ENCODE results near the gene CALHM3.

CALHM3 gene

DNA sequence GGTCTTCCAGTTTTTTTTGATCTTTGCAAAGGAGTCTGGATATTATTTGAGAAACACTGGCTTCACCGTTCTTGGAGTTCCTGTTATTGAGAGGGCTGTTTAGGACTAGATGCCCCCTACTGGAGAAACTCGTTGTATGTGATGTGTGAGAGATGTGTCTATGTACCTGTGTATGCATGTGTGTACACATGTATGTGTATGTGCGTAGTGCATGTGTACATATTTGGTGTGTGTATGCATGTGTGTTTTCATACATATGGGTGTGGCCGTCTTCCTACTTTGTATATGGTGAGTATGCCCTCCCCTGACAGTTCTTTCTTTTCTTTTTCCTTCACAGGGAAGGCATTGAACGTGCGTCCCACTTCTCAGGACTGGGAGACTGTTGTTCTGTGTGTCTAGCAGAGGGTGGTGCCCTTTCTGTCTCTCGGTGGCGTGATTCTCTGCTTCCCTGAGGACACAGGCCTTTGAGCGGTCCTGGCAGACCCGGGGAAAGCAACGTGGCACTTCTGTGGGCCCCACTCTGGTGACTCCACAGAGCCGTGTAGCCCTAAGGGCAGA is 3.0 kb upstream of the CALHM3 start:
- intact Hi-C loops (cut with DNase I) = no loop called here
- no peak for DNase-seq

DNA sequence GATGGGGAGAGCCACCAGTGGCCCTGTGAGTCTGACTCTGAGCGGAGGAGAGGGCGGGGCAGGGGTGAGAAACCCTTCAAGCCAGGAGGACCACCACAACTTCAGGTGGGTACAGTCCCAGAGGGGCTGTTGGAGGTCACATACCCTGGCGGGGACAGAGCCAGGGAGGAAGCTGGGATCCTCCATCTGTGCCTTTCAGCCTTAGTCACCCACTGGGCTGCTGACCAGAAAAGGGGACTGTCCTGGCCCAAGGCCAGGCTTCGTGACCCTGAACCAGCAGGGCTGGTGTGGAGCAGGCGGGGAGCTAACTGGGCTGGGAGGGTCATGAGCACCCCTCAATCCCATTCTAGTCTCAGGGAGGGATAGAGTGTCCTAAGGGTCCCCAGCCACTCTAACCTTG is 1.5 kb upstream of the CALHM3 start:
- no peak for DNase-seq
- intact Hi-C loops (cut with DNase I) = no loop called here

DNA sequence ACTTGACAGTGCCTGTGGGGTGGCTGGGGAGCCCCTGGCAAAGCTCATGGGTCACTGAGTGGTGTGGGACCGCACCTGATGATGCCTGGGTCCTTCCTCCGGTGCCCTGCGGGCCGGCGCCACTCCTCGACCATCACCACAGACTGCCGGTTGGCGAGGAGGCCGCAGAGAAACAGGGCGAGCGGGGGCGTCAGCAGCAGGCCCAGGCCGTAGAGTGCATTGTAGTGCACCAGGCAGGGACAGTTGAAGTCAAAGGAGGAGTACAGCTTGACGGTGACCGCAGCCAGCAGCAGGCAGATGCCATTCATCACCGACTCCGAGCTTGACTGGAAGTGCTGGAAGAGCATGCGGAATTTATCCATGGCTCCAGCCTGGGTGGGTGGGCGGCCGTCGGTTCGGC is 369 bp downstream of the CALHM3 start:
- no peak for DNase-seq
- intact Hi-C loops (cut with DNase I) = no loop called here

DNA sequence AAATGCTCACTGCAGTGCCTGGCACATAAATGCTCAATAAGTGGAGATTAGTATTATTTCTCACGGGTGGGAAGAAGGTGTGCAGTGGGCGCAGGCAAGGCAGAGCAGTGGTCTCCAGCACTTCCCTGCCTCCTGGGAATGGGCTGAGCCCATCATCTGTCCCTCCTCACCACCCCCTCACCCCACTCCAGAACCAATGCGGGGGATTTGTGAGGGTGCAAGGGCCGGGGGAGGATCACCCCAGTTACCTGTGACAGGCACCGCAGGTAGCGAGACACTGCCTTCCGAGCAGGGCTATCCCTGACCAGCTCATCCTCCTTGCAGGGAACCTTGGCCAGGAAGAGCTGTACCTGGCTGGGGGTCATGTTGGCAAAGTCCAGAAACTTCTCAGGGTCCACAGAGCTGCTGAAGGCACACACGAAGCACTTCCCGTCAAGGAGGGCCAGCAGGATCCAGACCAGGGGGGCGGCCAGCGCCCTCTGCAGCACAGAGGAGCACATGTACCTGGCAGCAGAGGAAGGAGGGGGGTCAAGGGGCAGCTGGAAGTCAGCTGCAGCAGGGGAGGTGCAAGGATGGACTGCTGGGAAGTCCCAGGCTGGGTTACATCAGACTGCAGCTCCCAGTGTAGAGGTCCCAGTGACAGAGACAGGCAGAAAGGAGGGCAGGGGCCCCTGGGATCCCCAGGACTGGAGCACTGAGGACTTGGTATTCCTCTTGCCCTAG is 2.8 kb downstream of the CALHM3 start:
- DNase-seq = no peak
- intact Hi-C loops (cut with DNase I) = no loop called here

DNA sequence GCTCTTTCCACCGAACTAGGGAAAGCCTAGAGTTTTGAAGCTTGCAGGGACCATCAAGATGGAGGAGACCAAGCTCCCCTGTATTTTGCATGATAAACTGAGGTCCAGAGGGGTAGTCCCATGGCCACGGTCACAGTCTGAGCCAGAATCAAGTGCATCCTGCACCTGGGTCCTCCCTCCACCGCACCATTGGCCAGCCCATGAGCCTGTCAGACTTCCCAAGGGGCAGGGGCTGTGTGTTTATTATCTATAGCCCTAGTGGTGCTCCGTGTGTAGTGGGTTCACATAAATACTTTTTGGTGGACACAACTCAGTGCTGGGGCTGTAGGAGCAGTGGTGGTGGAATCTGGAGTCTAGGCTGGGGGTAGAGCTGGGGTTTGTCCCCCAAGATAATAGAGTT is 3.6 kb downstream of the CALHM3 start:
- DNase-seq = no peak
- intact Hi-C loops (cut with DNase I) = no loop called here

DNA sequence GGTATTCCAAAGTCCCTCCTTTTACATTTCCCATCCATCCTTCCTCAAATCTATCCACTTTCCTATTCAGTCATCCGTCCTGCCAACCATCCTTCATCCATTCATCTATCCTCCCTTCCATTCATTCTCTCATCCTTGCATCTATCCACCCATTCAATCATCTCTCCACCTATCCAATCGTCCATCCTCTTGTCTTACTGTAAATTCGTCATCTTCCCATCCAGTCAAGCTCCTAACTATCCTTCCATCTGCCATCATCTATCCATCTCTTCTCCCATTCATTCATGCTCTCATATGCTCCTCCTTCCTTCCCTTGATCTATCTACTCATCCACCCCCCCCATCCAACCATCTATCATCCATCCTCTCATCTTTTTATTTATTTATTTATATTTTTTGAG is 5.0 kb downstream of the CALHM3 start:
- no peak for DNase-seq
- intact Hi-C loops (cut with DNase I) = no loop called here

DNA sequence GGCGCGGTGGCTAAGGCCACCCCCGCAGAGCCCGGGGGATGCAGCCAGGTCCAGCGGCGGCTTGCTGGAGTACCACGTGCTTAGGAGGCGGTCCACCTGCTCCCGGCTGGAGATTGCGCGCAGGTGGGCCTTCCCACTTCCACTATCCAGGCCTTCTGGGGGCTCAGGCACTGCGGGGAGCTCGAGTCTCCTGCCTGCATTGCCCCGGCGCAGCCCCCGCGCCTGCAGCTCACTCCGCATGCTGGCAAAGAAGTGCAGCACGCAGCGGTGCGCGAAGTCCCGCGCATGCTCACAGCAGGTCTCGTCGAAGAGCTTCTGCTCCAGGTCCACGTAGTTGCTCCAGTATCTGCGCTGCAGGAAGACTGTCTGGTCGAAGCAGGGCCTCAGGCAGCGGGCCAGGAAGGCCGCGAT is 5.8 kb downstream of the CALHM3 start:
- intact Hi-C loops (cut with DNase I) = no loop called here
- no peak for DNase-seq

DNA sequence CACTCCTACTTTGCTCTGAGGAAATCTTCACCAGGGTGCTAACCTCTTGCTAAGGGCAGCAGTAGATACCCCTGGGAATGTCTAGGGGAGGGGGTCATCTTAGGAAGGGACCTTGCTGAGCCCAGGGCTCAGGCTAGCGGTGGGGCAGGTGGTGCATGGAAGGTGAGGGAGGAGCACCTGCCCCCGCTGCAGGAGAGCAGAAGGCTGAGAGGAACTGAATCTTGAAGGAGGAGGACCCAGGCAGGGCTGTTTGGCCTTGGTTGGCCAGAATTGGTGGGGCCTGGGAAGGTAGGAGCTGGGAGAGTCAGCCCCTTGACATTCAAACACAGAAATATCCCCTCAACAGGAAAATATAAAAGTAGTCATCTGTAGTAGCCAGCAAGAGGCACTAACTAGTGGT is 7.0 kb downstream of the CALHM3 start:
- intact Hi-C loops (cut with DNase I) = no loop called here
- DNase-seq = no peak

DNA sequence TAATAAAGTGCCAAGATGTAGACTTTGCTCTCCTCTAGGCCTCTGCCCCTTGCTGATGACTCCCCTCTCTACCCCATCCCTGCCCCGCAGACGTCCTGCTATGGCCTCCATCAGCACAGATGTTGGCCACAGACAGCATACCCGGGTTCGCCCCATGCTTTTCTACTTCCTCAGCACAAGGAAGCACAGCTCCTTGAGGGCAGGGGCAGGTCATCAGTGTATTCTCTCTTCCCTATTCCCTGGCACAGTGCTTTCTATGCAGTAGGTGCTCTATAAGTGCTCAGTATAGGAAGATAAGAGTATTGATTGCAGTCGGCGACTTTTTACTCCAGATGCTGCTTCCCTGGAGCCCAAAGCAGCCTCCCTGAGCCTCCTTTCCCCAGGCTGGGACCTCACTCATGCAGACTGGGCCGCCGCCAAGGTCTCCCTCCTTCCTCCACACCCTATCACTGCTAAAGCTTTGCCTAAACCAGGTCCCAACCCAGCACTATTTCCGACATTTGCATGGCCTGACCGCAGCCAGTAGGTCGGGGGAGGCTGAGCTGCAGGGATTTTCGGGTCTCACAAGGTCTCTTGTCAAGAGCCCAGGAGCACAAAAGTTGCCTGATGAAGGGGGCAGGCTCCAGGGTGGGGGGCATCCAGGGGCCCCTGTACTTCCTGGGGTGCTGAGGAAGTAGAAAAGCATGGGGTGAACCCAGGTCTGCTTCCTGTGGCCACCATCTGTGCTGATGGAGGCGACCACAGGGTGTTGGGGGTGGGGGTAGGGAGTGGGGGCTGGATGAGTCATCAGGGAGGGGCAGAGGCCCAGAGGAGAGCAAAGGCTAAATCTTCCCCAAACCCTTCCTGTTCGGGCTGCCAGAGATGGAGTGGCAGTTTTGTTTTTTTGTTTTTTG is 8.0 kb downstream of the CALHM3 start:
- intact Hi-C loops (cut with DNase I) = no loop called here
- DNase-seq = no peak

DNA sequence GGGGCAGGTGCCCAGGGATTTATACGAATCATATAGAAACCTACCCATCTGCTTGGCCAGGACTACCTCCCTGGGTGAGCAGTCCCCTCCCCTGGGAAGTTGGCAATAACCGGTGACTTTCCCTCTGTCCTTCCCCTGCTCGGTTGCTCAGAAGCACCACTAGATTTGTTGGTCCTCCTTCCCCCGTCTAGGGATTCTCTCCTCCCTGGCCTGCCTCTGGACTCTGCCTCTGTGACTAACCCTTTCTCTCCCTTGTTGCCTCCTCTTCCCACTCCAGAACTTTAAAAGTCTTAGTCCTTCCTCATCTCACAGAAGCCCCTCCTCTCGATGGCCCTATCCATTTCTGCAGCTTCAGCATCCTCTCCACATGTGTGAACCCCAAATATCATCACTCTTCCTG is 9.8 kb downstream of the CALHM3 start:
- no peak for DNase-seq
- intact Hi-C loops (cut with DNase I) = no loop called here

DNA sequence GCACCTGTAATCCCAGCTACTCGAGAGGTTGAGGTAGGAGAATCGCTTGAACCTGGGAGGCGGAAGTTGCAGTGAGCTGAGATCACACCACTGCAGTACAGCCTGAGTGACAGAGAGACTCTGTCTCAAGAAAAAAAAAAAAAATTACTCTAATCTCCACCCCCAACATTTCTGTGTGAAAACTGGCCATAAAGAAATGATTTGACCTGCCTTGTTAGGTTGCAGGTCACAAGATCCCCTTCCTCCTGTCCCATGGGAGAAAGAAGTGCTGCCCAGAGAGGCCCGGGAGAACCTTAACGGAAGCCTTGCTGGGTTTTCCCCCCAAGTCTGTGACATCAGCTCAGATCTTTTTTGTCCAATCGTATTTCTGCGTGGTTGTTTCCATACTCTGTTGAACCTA is 11.6 kb downstream of the CALHM3 start:
- DNase-seq = no peak
- intact Hi-C loops (cut with DNase I) = no loop called here

DNA sequence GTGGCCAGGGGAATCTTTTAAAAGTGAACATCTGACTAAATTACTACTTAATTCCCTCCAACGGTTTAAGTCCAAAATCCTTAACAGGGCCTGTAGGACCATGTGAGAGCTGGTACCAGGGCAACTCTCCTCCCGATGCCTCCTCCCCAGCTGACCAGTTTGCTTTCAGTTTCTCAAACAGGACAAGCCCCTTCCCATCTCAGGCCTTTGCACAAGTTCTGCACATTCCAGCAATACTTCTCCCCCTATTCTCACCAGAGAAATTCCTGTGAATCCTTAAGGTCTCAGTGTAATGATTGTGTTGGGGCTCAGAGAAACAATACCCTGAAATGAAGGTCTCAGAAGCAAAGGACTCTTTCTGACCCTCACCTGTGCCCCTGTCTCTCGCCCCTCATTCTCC is 12.3 kb downstream of the CALHM3 start:
- intact Hi-C loops (cut with DNase I) = no loop called here
- no peak for DNase-seq

DNA sequence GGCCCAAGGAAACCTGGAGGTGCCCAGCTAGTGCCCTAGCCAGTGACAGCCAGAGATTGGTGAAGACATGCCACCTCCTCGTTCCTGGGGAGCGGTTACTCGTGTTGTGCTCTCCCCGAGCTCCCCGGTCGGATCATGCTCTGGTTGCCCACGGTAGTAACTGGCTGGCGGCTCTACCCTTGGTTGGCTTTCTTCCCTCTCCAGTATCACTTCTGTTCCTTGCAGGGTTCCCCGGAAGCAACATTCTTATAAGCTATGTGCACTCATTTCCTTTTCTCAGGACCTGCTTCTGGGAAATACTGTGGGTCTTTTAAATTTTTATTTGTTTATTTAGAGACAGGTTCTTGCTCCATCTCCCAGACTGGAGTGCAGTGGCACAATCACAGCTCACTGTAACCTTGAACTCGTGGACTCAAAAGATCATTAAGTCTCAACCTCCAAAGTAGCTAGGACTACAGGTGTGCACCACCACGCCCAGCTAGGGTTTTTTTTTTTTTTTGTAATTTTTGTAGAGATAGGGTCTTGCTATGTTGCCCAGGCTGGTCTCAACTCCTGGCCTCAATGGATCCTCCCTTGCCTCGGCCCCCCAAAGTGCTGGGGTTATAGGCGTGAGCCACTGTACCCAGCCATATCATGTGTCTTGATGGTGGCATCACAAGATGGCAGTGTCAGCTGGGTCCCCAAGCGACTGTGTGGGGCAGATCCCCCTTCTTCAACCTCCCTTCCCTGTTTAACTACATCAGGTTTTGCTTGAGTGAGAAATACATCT is 13.4 kb downstream of the CALHM3 start:
- intact Hi-C loops (cut with DNase I) = no loop called here
- DNase-seq = peak in 4 of 42 donors; percentile 8 to 48 (median 26)

DNA sequence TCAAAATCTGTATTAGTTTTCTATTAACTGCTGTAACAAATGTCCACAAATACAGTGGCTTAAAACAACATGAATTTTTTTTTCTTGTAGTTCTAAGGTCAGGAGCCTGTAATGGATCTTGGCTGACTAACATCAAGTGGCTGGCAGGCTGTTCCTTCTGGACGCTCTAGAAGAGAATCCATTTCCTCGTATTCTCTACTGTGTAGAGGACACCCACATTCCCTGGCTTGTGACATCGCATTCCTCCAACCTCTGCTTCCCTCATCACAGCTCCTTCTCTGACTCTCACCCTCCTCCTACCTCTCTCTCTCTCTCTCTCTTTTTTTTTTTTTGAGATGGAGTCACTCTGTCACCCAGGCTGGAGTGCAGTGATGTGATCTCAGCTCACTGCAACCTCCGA is 15.5 kb downstream of the CALHM3 start:
- no peak for DNase-seq
- intact Hi-C loops (cut with DNase I) = no loop called here

DNA sequence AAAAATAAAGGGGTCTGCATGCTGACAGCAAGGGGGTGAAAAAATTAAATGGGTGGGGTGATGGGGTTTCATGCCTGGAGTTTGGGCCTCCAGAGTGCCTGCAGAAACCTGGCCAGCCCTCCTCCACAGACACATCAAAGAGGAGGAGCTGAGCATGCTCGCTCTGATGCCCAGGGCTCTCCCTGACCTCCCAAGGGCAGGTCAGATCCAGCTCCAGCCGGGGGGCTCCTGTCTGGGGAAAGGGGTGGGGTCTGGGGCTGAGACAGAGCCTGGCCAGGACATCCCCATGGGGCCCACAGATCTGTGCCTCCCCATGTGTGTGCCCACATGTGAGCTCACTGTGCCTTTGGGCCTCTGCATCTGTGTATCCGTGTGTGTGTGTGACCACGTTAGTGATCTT is 19.4 kb downstream of the CALHM3 start:
- DNase-seq = no peak
- intact Hi-C loops (cut with DNase I) = no loop called here

DNA sequence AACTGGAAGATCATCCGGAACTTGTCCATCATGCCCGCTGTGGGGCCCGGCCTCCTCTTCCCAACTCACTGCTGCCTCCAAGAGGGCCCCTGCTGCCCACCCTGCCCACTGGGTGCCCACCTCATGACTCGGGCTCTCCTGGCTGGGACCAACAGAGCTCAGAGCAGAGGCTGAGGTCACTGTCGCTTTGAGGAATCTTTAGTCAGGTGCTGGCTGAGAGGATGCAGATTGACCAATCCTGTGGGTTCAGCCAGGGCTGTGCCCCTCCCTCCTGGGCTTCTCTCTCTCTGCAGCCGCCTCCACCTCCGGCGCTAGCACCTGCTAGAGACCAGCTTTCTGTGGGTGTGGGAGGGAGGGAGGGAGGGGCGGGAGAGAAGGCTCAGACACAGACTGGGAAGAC is 20.3 kb downstream of the CALHM3 start, which contains the start of gene CALHM1:
TSS of gene CALHM1 (minus strand) at position 181 of the 400 bp plus-strand sequence. CDS start at position 32, 149 bp downstream.
- peak in 1 of 42 donors; percentile 18 for DNase-seq
- intact Hi-C loops (cut with DNase I) = no loop called here

DNA sequence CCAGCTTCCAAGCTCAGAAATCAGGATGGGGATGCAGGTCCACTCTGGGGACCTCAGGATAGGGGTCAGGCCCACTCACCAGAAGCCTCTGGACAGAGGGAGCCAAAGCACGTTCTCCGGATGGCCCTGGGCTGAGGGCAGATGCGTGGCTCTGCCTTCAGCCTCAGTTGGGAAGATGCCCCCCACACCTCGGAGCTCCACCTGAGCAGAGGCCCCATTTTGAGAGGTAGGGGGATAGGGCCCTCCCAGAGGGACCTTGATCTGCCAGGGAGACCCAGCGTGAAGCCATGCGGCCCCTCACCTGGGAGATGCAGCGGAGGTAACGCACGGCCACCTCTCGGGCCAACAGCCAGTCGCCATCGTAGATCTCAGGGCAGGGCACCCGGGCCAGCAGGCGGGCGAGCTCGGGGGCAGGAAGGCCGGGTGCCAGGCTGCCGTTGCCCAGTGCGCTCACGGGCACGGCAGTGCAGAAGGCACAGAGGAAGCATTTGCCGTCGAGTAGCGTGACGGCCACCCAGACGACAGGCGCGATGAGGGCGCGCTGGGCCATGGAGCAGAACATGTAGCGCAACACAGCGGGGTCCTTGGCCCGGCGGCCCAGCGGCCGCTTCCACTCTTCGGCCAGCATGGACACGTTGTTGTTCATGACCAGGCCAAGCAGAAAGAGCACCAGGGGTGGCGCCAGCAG is 21.0 kb downstream of the CALHM3 start:
- intact Hi-C loops (cut with DNase I) = no loop called here
- DNase-seq = no peak

DNA sequence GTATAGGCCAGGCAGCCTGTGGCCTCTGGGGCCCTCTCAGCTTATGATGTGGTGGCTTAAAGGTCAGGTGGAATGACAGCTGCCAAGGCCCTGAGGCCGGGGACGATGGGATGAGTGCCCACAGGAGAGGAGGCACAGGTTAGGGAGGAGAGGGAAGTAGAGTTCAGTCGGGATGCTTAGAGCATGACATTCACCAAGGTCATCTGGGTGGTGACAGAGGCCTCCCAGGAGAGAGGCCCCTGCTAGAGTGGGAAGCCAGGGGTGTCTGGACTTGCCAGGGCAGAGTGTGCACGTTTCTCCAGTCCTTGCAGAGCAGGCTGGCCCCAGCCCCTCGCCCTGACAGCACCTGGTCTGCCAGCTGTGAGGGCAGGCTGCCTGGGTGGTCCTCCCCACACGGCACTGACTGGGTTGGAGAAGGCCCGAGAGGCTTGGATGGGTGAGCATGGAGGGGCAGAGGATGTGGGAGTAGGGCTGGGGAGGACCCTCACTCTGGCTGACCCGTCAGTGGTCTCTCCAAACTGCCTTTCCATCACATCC is 21.8 kb downstream of the CALHM3 start:
- intact Hi-C loops (cut with DNase I) = no loop called here
- no peak for DNase-seq

Data from head of caudate nucleus (tissue), 42 donors.